ENCODE measurements around the gene CCDC201. TPM values are rescaled to one million over a fixed set of nuclear protein-coding genes. Genes with fewer than 3 reads are reported as not detected.

Gene CCDC201
- total RNA-seq, 4 donors from 2014 or later = not detected

DNA sequence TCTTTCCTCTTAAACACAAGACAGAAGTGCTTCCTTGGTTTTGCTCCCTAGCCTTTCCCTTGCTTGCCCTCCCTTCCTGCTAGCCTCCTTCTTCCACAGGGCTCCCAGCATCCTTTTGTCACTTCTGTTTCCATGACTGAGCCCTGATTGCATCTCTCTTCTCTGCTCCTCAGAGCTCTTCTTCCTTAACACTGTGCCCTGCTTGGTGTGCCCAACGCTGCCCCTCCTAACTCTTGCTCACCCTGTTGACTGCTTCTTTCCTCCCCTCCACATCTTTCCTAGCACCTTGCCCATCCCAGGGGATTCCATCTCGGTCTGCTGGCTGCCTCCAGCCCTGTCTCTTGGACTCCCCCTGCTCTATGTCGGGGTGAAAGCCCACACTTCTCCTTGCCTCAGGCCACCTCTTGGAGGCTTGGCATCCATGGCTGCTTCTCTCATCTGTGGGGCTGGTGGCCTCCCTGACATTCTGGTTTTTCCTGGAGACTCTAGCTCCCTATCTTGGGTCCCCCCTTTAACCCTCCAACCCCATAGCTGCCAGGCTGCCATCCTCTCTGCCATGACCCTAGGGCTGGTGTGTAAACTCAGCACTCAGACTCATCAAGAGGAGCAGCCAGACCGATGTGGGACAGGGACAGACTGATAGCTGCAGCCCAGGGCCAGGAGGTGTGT is 21.2 kb upstream of the CCDC201 start:
- TF ChIP-seq CTCF (IDR thresholded peaks at IDR 0.05; ENCODE audit: low read depth) = no peak

- TF ChIP-seq CTCF (IDR thresholded peaks at IDR 0.05; ENCODE audit: low read depth) = no peak
These were observed 20.6 kb upstream of the CCDC201 start for GRCh38 chr7:45893374-45893995.

DNA sequence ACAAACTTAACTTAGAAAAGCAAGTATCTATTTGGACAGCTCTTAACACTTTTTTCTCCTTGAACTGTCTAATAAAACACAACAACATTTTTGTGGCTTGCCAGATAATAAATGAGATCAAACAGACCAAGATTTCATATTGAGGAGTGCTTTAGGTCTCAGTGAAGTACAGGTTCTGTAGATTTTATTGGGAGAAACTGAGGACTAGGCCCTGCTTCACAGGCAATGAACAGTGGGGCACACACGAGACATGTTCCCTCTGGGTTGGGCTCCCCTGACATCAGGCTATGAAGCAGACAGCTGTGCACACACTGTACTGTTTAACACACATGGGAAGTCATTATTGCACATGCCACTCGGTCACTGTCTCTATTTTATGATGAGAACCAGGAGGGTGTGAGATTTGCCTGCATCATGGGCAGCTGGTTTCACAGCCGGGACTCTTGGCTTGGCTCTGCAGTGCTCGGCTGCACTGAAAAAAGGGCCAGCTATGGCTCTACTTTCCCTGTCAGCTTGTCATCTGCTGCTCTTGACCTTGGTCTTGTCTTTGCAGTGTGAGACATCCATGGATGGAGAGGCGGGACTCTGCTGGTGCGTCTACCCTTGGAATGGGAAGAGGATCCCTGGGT is 19.6 kb upstream of the CCDC201 start:
- no peak for TF ChIP-seq CTCF (IDR thresholded peaks at IDR 0.05; ENCODE audit: low read depth)

DNA sequence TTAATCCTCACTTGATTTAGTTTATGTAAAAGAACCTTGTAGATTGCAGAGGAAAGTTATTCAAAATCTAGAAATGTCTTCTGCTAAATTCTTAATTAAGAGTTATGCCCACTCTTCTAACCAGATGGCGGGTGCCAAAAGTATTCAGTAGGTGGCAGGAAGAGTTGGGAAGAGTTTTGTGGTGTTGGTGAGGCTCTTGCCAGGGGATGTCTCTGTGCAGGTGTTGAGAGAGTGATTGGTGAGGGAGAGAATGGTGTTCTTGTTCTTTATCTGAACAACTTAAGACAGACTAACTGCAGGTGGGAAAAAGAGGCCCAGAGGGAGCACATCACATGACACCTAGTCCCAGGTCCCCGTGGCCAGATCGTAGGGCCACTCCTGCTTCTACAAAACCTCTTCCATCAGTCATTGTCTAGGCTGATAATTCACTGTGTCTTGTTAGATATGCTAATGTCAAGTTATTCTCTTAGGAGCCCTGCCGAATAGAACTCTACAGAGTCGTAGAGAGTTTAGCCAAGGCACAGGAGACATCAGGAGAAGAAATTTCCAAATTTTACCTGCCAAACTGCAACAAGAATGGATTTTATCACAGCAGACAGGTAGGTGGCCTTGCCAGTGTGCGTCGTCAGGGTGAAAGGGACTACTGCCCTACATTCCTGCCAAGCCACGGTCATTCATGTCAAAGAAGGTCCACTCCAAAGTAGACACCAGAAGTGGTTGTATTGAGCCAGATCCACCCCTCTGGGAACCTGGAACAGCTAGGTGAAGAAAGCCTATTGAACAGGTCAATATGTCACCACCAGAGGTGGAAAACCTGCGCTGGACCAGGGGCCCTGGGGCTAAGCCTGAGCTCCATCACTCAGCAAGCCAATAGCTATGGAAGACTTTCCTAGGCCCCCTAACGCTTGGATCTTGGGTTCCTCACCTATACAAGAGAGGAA is 18.9 kb upstream of the CCDC201 start:
- TF ChIP-seq CTCF (IDR thresholded peaks at IDR 0.05; ENCODE audit: low read depth) = no peak

DNA sequence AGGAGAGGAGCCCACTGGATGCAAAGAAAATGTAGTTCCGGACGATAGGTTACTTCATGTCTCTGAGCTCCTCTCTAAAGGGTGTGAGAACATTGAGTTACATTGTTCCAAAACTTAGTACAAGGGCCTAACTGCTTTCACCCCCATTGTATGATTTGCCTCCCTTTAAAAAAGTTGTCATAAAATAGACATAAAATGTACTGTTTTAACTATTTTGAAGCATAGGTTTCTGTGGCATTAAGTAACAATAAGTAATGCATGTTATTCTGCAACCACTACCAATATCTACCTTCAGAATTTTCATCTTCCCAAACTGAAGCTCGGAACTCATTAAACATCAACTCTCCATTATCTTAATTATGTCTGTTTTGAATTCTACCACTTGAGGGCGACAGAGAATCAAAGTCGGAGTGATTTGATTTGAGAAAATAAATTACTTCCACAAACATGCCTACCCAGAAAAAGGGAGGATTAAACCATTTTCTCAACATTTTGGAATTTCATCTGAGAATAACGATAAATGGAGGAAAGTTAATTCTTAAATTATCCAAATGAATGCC is 18.1 kb upstream of the CCDC201 start:
- no peak for TF ChIP-seq CTCF (IDR thresholded peaks at IDR 0.05; ENCODE audit: low read depth)

DNA sequence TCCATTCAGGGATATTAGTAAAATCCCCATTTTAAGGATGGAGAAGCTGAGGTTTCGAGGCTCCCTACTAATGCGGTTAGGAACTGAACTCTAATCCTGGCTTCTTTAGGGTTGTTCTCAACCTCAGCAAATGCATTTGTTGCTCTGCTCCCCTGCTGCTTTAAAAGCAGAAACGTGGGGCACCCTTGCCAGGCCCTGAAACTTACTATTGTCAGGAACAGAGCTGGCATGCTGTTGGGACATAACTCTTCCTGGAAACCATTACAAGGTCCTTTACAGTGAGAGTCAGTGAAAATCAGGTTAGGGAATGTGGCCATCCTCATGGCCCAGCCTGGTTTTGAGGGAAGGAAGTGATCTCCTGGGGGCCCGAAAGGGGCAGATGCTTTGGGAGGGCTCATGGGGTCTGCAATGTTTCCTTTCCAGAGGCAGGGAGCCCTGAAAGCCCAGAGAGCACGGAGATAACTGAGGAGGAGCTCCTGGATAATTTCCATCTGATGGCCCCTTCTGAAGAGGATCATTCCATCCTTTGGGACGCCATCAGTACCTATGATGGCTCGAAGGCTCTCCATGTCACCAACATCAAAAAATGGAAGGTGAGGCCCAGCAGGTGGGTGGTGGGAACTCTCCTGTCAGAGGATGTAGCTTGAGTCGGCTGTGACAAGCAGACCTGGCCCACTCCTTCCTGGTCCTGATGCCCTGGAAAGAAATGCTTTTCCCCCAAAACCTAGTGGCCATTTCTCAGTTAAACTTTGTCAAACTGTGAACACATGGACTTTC is 17.4 kb upstream of the CCDC201 start:
- no peak for TF ChIP-seq CTCF (IDR thresholded peaks at IDR 0.05; ENCODE audit: low read depth)

All from subcutaneous adipose tissue (tissue), 4 donors.